ENCODE data around the gene MTM1. TPM values are rescaled to one million over a fixed set of nuclear protein-coding genes. Genes with fewer than 3 reads are reported as not detected.
A peak's percentile ranks its signal among the peaks of the same experiment; 100 is the strongest.

Gene MTM1
- total RNA-seq, 1 experiment from 2014 or later = 22.9 TPM

DNA sequence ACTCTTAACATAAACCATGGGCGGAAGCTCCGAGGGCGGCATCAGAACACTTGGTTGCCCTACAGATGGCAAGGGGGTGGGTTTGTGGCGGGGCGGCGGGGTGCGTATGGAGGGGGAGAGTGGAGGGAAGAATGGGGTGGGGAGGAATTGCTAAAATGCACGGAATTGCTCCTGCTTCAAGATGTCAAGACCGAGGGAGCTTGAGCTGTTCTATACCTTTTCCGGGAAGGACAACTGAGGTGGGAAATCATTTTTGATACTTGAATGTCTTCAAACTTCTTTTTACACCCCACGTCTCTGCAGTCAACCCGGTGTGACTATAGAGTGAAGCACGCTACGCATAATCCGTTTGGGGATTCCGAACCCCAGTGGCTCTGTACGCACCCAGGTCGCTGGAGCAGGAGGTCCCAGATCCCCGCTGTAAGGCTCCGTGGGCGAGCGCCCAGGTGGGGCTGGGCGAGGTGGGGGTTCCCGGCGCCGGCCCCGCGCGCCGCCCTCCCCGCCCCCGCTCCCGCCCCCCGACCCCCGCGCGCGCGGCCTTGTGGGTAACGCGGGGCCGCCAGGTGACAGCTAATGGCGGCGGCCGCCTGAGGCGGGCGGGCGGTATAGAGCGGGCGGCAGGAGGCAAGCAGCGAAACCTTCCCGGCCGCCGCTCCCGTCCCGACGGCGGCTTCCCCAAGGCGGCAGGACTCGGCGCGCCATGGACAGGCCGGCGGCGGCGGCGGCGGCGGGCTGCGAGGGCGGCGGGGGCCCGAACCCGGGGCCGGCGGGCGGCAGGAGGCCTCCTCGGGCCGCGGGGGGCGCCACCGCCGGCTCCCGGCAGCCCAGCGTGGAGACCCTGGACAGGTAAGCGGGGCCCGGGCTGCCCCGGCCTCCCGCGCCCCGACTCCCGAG is 124.7 kb downstream of the MTM1 start, which contains the start of gene MTMR1:
Gene MTMR1, plus strand, starts transcription at position 566 of the 894 bp plus-strand sequence. Its CDS starts 135 bp downstream, at position 701.
- no TSS peak for BruUV-seq (replicated peaks)
- Histone ChIP-seq H3K4me2 (peak within 1 kb of the TSS; percentile 97), H3K4me1 (replicated peaks; ENCODE audit: insufficient read depth) (peaks cover 59% of the 10 kb centered on the region), H3K79me2 (ENCODE audit: low read depth) (peaks cover 53% of the 10 kb centered on the region), H4K20me1 (ENCODE audit: insufficient read depth) (peaks cover 14% of the 10 kb centered on the region), H3K27me3 (ENCODE audit: insufficient read depth, low read depth) (no peaks in the 10 kb centered on the region), H3K4me3 (peak within 1 kb of the TSS; percentile 75), H3F3A (ENCODE audit: insufficient read depth, low read depth) (peaks cover 48% of the 10 kb centered on the region), H3K36me3 (ENCODE audit: low read depth) (no peaks in the 10 kb centered on the region), H2AFZ (peak within 1 kb of the TSS; percentile 83), H3K27ac (peak within 1 kb of the TSS; percentile 93), H3K9me3 (ENCODE audit: insufficient read depth, low read depth) (peaks cover 19% of the 10 kb centered on the region), H3K9me2 (ENCODE audit: insufficient read depth) (peaks cover 4% of the 10 kb centered on the region; the same call in 1 of the 2 replicates)
- CTCF ChIA-PET = interaction anchor here (0.6 to 2.3 kb wide), 2 partner anchors 296 to 753 kb away, joined by 8 to 10 read pairs; no protein-coding TSS in a partner anchor
- POLR2A ChIA-PET (ENCODE audit: unreplicated experiment) = interaction anchor here (0.5 to 0.6 kb wide), 4 partner anchors 125 to 1563 kb away, joined by 3 to 13 read pairs (median 5); partner anchors contain the start of genes EOLA2 and MTM1
- no peak for TF ChIP-seq EZH2 (IDR thresholded peaks at IDR 0.05; ENCODE audit: low read depth)
- TF ChIP-seq, protein P1, sequence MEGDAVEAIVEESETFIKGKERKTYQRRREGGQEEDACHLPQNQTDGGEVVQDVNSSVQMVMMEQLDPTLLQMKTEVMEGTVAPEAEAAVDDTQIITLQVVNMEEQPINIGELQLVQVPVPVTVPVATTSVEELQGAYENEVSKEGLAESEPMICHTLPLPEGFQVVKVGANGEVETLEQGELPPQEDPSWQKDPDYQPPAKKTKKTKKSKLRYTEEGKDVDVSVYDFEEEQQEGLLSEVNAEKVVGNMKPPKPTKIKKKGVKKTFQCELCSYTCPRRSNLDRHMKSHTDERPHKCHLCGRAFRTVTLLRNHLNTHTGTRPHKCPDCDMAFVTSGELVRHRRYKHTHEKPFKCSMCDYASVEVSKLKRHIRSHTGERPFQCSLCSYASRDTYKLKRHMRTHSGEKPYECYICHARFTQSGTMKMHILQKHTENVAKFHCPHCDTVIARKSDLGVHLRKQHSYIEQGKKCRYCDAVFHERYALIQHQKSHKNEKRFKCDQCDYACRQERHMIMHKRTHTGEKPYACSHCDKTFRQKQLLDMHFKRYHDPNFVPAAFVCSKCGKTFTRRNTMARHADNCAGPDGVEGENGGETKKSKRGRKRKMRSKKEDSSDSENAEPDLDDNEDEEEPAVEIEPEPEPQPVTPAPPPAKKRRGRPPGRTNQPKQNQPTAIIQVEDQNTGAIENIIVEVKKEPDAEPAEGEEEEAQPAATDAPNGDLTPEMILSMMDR (conservative IDR thresholded peaks at IDR 0.05) = no peak
- intact Hi-C loops (cut with micrococcal nuclease; ENCODE audit: unreplicated experiment) = loop anchor here (10.0 kb wide), 1 partner anchor 1148 kb away; the partner anchor contains the start of genes EOLA1 and HSFX3
- peak in 1 of 2 experiments; percentile 37 for DNase-seq

GRCh38 chrX:150693725-150694574 is 125.5 kb downstream of the MTM1 start:
- POLR2A ChIA-PET (ENCODE audit: unreplicated experiment) = interaction anchor here (0.5 to 0.9 kb wide), 6 partner anchors 126 to 1155 kb away, joined by 3 to 13 read pairs (median 6); partner anchors contain the start of genes EOLA2 and MTM1
- TSS peak; percentile 39 for BruUV-seq (replicated peaks)

More at GRCh38 chrX:150693725-150694574, 125.5 kb downstream of the MTM1 start:
- H3K27me3 ChIP-seq (ENCODE audit: insufficient read depth, low read depth) = no peaks in the 10 kb centered on the region
- intact Hi-C loops (cut with micrococcal nuclease; ENCODE audit: unreplicated experiment) = loop anchor here (1.0 to 10.0 kb wide), 3 partner anchors 119 to 1149 kb away; partner anchors contain the start of genes EOLA1 and HSFX3
- peak overlapping the region; percentile 97 for H3K4me2 ChIP-seq
- no peak for TF ChIP-seq EZH2 (IDR thresholded peaks at IDR 0.05; ENCODE audit: low read depth)
- TF ChIP-seq, protein P1 (conservative IDR thresholded peaks at IDR 0.05) = 0 out of 2 replicates have a peak, but pooled peaks have one; percentile 16
- peak overlapping the region; percentile 75 for H3K4me3 ChIP-seq
- H3K79me2 ChIP-seq (ENCODE audit: low read depth) = peaks cover 55% of the 10 kb centered on the region
- H3F3A ChIP-seq (ENCODE audit: insufficient read depth, low read depth) = peaks cover 41% of the 10 kb centered on the region
- peak overlapping the region; percentile 93 for H3K27ac ChIP-seq
- peak overlapping the region; percentile 53; the same call in 1 of the 2 replicates for H2AFZ ChIP-seq
- peaks cover 14% of the 10 kb centered on the region for H4K20me1 ChIP-seq (ENCODE audit: insufficient read depth)
- peaks cover 1% of the 10 kb centered on the region for H3K36me3 ChIP-seq (ENCODE audit: low read depth)
- peaks cover 50% of the 10 kb centered on the region for H3K4me1 ChIP-seq (replicated peaks; ENCODE audit: insufficient read depth)
- peaks cover 19% of the 10 kb centered on the region for H3K9me3 ChIP-seq (ENCODE audit: insufficient read depth, low read depth)
- CTCF ChIA-PET = interaction anchor here (0.6 to 2.3 kb wide), 2 partner anchors 295 to 754 kb away, joined by 8 to 10 read pairs; no protein-coding TSS in a partner anchor
- DNase-seq = peak; percentile 88 to 99
- peaks cover 4% of the 10 kb centered on the region; the same call in 1 of the 2 replicates for H3K9me2 ChIP-seq (ENCODE audit: insufficient read depth)

All from PC-9 (cell line).